Transverse colon (tissue), 4 donors: ENCODE results near the gene LATS1. TPM values are rescaled to one million over a fixed set of nuclear protein-coding genes. Genes with fewer than 3 reads are reported as not detected.
"Not testable (repeated sequence)": the region's sequence is repeated elsewhere in the genome, so short reads cannot be mapped to it uniquely, and the experiment has no call there.

ENCODE experiments used
- DNase-seq: peaks from one replicate; pipeline ENCODE4 v3.0.0-alpha.2; 2019
- H3K27ac ChIP-seq, 4 donors: fragments of 200-600 bp; sonication (generic); 2 replicates each; pipeline ENCODE4 v1.5.1; 2016 to 2018; ENCODE audit warnings: inconsistent platforms in 4 of 4
- H3K27me3 ChIP-seq: fragments of 200-600 bp; sonication (generic); 2 replicates; pipeline ENCODE4 v1.5.1; 2017; ENCODE audit warnings: inconsistent platforms
- H3K36me3 ChIP-seq, 4 donors: fragments of 200-600 bp; sonication (generic); 2 replicates each; pipeline ENCODE4 v1.5.1; 2017 to 2019; ENCODE audit warnings: inconsistent platforms in 4 of 4
- H3K4me1 ChIP-seq, 4 donors: fragments of 200-600 bp; sonication (generic); 2 replicates each; pipeline ENCODE4 v1.5.1; 2017 to 2020; ENCODE audit warnings: inconsistent platforms in 4 of 4
- H3K4me3 ChIP-seq, 4 donors: fragments of 200-600 bp; sonication (generic); 1 replicate in 1 of 4; 2 replicates in 3 of 4; pipeline versions ENCODE4 v1.5.1 to v1.6.1; 2017 to 2019; ENCODE audit warnings: inconsistent platforms in 4 of 4
- H3K9me3 ChIP-seq, 2 donors: fragments of 200-600 bp; sonication (generic); 2 replicates each; pipeline ENCODE4 v1.5.1; 2017 to 2019; ENCODE audit warnings: inconsistent platforms in 2 of 2
- EP300 ChIP-seq: sonication (generic); formaldehyde crosslinking; IDR thresholded peaks from one replicate; pipeline ENCODE4 v1.6.1; 2017; ENCODE audit warnings: antibody characterized with exemption, low read depth
- POLR2A ChIP-seq: fragments of 450-650 bp; IDR thresholded peaks from one replicate; pipeline ENCODE4 v1.6.1; 2016; ENCODE audit warnings: antibody characterized with exemption, mild to moderate bottlenecking, moderate library complexity
- POLR2AphosphoS5 ChIP-seq, 3 donors: sonication (generic); formaldehyde crosslinking; IDR thresholded peaks; one replicate each; pipeline ENCODE4 v1.6.1; 2016; ENCODE audit warnings: antibody characterized with exemption in 3 of 3
- WGBS, 2 donors: methylation state at CpG; one replicate each; pipeline ENCODE4 v1.1.5; 2018; ENCODE audit warnings: low coverage in 1 of 2; 5-methylcytosine and 5-hydroxymethylcytosine counted together
- in situ Hi-C, 4 donors: fragments of 200-750 bp; cut with MboI; loops; one replicate each; pipeline versions ENCODE4 v1.15.0 to v1.15.1; 2017; ENCODE audit warnings: low sequenced_read_pairs in 3 of 4, low pct_ligation_motif_present in 1 of 4, low pct_unique_long_range_greater_than_20kb in 1 of 4
- intact Hi-C: fragments of 100-400 bp; cut with DNase I; formaldehyde crosslinking; loops from one replicate; pipeline ENCODE4 v1.15.1; 2023; ENCODE audit warnings: low total_unique reads
- total RNA-seq, 4 donors: library from RNA; depleted of rRNA; stranded (reverse); fragments of >200 nt; gene quantifications; one replicate each; pipeline ENCODE4 v1.1.0, GENCODE V29; 2016
- TF ChIP-seq, protein P1 (sequence below), 5 experiments: fragments of 200-600 bp in 3 of 5; fragments of 450-650 bp in 2 of 5; sonication (generic) in 3 of 5; IDR thresholded peaks; 1 replicate in 2 of 5; 2 replicates in 3 of 5; pipeline ENCODE4 v1.5.1; 2016 to 2017; ENCODE audit warnings: antibody characterized with exemption in 5 of 5, inconsistent platforms in 3 of 5, mild to moderate bottlenecking in 2 of 5, moderate library complexity in 1 of 5

Gene LATS1
- total RNA-seq, 4 donors from 2014 or later: 13.1 to 28.4 (median 19.4) TPM

GRCh38 chr6:149694921-149695320 lies 23.0 kb downstream of the LATS1 start:
- DNase-seq: no peak
- intact Hi-C loops: no loop called here
- H3K27me3 ChIP-seq: no peaks in the 10 kb centered on the region
- H3K4me1 ChIP-seq: peaks cover 0 to 4% (median 0%) of the 10 kb centered on the region in 4 donors
- no peak overlapping the region for H3K27ac ChIP-seq
- TF ChIP-seq, protein P1, sequence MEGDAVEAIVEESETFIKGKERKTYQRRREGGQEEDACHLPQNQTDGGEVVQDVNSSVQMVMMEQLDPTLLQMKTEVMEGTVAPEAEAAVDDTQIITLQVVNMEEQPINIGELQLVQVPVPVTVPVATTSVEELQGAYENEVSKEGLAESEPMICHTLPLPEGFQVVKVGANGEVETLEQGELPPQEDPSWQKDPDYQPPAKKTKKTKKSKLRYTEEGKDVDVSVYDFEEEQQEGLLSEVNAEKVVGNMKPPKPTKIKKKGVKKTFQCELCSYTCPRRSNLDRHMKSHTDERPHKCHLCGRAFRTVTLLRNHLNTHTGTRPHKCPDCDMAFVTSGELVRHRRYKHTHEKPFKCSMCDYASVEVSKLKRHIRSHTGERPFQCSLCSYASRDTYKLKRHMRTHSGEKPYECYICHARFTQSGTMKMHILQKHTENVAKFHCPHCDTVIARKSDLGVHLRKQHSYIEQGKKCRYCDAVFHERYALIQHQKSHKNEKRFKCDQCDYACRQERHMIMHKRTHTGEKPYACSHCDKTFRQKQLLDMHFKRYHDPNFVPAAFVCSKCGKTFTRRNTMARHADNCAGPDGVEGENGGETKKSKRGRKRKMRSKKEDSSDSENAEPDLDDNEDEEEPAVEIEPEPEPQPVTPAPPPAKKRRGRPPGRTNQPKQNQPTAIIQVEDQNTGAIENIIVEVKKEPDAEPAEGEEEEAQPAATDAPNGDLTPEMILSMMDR (IDR thresholded peaks at IDR 0.05): no peak
- TF ChIP-seq EP300 (no peak), POLR2AphosphoS5 (IDR thresholded peaks at IDR 0.05) (no peak), POLR2A (no peak)
- peaks cover 0 to 17% (median 0%) of the 10 kb centered on the region in 4 donors for H3K36me3 ChIP-seq
- H3K9me3 ChIP-seq: no peaks in the 10 kb centered on the region
- H3K4me3 ChIP-seq: no peak overlapping the region
- in situ Hi-C loops: no loop called here
- 84 to 88% methylated on average over 2 of the region's 2 CpGs for WGBS, 2 donors

DNA sequence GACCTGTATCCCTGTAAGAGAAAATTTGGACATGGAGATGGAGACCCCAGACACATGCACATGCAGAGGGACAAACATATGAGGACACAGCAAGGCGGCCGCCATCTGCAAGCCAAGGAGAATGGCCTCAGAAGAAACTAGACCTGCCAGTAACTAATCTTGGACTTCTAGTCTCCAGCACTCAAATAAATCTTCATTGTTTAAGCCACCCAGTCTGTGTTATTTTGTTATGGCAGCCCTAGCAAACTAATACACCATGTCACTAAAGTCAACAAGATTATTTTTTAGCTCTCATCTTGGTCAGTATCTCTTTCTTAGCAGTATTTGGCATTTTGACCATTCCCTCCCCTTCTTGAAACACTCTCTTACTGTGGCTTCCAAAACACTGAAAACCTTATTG lies 26.7 kb downstream of the LATS1 start:
- Histone ChIP-seq H3K27me3 (no peaks in the 10 kb centered on the region), H3K4me1 (no peaks in the 10 kb centered on the region), H3K36me3 (peaks cover 0 to 17% (median 0%) of the 10 kb centered on the region in 4 donors), H3K4me3 (no peak overlapping the region), H3K27ac (no peak overlapping the region), H3K9me3 (no peaks in the 10 kb centered on the region)
- TF ChIP-seq POLR2AphosphoS5 (IDR thresholded peaks at IDR 0.05) (no peak), EP300 (no peak), POLR2A (no peak)
- TF ChIP-seq, protein P1 (IDR thresholded peaks at IDR 0.05): no peak
- intact Hi-C loops: no loop called here
- in situ Hi-C loops: no loop called here
- no peak for DNase-seq
- 94 to 95% methylated on average over 2 of the region's 2 CpGs for WGBS, 2 donors

- H3K4me1 ChIP-seq: peaks cover 0 to under 1% (median 0%) of the 10 kb centered on the region in 4 donors
- in situ Hi-C loops (no loop called here), intact Hi-C loops (no loop called here)
- peaks cover 0 to 18% (median 9%) of the 10 kb centered on the region in 4 donors for H3K36me3 ChIP-seq
- no peak overlapping the region for H3K27ac ChIP-seq
- no peak overlapping the region for H3K4me3 ChIP-seq
- 87 to 97% methylated on average over 4 to 7 of the region's 7 CpGs for WGBS, 2 donors
- DNase-seq: no peak
- TF ChIP-seq POLR2A (no peak), POLR2AphosphoS5 (IDR thresholded peaks at IDR 0.05) (no peak), EP300 (no peak)
- TF ChIP-seq, protein P1 (IDR thresholded peaks at IDR 0.05): no peak
- H3K27me3 ChIP-seq: no peaks in the 10 kb centered on the region
- H3K9me3 ChIP-seq: no peaks in the 10 kb centered on the region
Observed at GRCh38 chr6:149686230-149686629, 31.7 kb downstream of the LATS1 start.

GRCh38 chr6:149683256-149683859 lies 34.5 kb downstream of the LATS1 start:
- no peak overlapping the region for H3K27ac ChIP-seq
- in situ Hi-C loops: no loop called here
- peaks cover 0 to 4% (median 0%) of the 10 kb centered on the region in 4 donors for H3K4me1 ChIP-seq
- no peak for TF ChIP-seq POLR2A
- no peak for TF ChIP-seq POLR2AphosphoS5 (IDR thresholded peaks at IDR 0.05)
- TF ChIP-seq, protein P1 (IDR thresholded peaks at IDR 0.05): no peak
- TF ChIP-seq EP300: no peak
- 83 to 86% methylated on average over 2 to 4 of the region's 4 CpGs for WGBS, 2 donors
- H3K4me3 ChIP-seq: no peak overlapping the region
- H3K27me3 ChIP-seq: no peaks in the 10 kb centered on the region
- DNase-seq: no peak
- H3K36me3 ChIP-seq: peaks cover 0 to 20% (median 9%) of the 10 kb centered on the region in 4 donors
- no peaks in the 10 kb centered on the region for H3K9me3 ChIP-seq
- intact Hi-C loops: no loop called here

GRCh38 chr6:149681845-149682244 lies 36.1 kb downstream of the LATS1 start:
- DNase-seq, H3K9me3 ChIP-seq, H3K4me3 ChIP-seq, H3K27ac ChIP-seq, H3K4me1 ChIP-seq, intact Hi-C loops, H3K27me3 ChIP-seq, in situ Hi-C loops: not testable (repeated sequence)
- WGBS, 2 donors: 94 to 96% methylated on average over 4 to 14 of the region's 14 CpGs
- H3K36me3 ChIP-seq: peaks cover 0 to 21% (median 10%) of the 10 kb centered on the region in 4 donors
